22Rv1 (cell line): ENCODE measurements around the gene GALC.

Experiments
- CTCF ChIP-seq: fragments of 450-650 bp; IDR thresholded peaks from 2 replicates; pipeline ENCODE4 v1.5.1; 2017; ENCODE audit warnings: mild to moderate bottlenecking
- ZFX ChIP-seq: fragments of 450-650 bp; IDR thresholded peaks from 2 replicates; pipeline ENCODE4 v1.6.1; 2017; ENCODE audit warnings: antibody characterized with exemption, borderline replicate concordance

GRCh38 chr14:87940382-87940781 lies 52.6 kb downstream of the GALC start:
- TF ChIP-seq CTCF, result no peak
- no peak for TF ChIP-seq ZFX
